Stimulated activated naive CD4-positive, alpha-beta T cell treated with Interleukin-2 at 50 U/mL for 16 hours (primary cell): Measurements from ENCODE around the gene HCFC1.

Experiments used
- DNase-seq: peaks from one replicate; lab custom pipeline; 2025; lab: John Stamatoyannopoulos, UW

The HCFC1 gene

GRCh38 chrX:153971450-153972367 lies at the start of gene HCFC1:
Gene HCFC1, minus strand, starts transcription at chrX:153971818. Its CDS starts 978 bp downstream, at chrX:153970840.
- DNase-seq, result peak; percentile 91

GRCh38 chrX:154021131-154021611 lies 49.6 kb upstream of the HCFC1 start:
- no peak for DNase-seq

GRCh38 chrX:154020536-154021115 lies 49.0 kb upstream of the HCFC1 start:
- no peak for DNase-seq

GRCh38 chrX:154019633-154020528 lies 48.3 kb upstream of the HCFC1 start, which contains the start of gene IRAK1:
Gene IRAK1, minus strand, starts transcription at chrX:154019902. Its CDS starts 90 bp downstream, at chrX:154019812.
- DNase-seq, result peak; percentile 31

- DNase-seq, result peak; percentile 18
These were observed 47.5 kb upstream of the HCFC1 start for GRCh38 chrX:154019061-154019621.

GRCh38 chrX:154018518-154019060 lies 47.0 kb upstream of the HCFC1 start:
- DNase-seq, result no peak

GRCh38 chrX:154017766-154018517 lies 46.3 kb upstream of the HCFC1 start:
- no peak for DNase-seq

GRCh38 chrX:154016366-154017076 lies 44.9 kb upstream of the HCFC1 start:
- DNase-seq, result no peak

- DNase-seq, result no peak
These were observed 44.1 kb upstream of the HCFC1 start for GRCh38 chrX:154015581-154016264.

- no peak for DNase-seq
These were observed 43.1 kb upstream of the HCFC1 start for GRCh38 chrX:154014429-154015380.

- DNase-seq, result no peak
These were observed 42.2 kb upstream of the HCFC1 start for GRCh38 chrX:154013614-154014360.

- DNase-seq, result no peak
These were observed 41.4 kb upstream of the HCFC1 start for GRCh38 chrX:154013001-154013421.

GRCh38 chrX:154012336-154012991 lies 40.8 kb upstream of the HCFC1 start:
- no peak for DNase-seq

GRCh38 chrX:154011376-154012335 lies 40.0 kb upstream of the HCFC1 start:
- DNase-seq, result no peak

- no peak for DNase-seq
These were observed 38.9 kb upstream of the HCFC1 start for GRCh38 chrX:154010330-154011087.
